ENCODE measurements around the gene SRXN1. TPM values are rescaled to one million over a fixed set of nuclear protein-coding genes. Genes with fewer than 3 reads are reported as not detected.

SRXN1 gene
- total RNA-seq, 2 experiments from 2014 or later = 1.2 to 1.4 TPM

DNA sequence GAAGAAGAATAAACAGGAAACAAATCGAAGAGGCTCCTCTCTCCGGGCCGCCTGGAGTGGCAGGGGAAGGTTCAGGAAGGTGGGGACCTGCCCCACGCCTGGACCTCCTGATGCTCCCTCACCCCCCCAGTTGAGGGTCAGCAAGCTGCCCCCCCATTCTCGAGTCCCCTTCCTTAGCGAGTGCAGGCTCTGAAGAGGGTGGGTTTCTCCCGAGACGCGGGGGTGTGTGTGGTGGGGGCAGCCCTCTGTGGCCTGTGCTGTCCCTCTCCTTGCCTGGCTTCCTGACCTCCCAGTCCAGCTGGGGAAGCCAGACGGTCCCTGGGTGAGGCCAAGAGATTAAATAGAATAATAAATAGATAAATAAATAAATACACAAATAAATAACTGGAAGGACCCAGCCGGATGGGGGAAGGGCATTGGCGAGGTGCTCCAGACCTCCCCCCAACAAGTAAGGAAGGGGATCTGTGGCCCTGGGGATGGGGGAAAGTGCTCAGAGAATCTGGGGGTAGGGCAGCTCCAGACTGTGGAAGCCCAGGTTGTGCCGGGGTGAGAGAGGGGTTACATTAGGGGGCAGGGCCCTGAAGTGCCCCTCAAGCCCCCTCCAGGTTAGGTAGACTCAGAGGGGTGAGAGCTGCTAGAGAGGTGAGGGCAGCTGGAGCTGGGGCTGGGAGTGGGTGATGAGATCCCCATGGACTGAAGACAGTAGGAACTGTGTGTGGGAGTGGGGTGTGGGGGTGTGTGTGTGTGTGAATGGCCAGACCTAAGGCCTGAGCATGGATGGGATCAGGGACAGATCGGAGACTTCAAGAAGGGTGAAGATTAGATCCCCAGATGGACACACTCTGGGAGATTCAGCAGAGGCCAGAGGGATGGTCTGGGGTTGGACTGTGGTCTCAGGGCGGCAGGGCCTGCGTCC, 9.5 kb upstream of the SRXN1 start:
- Mint-ChIP-seq H3K4me3 (no peak overlapping the region), H3K27me3 (peaks cover 74% of the 10 kb centered on the region), H3K27ac (no peak overlapping the region), H3K36me3 (ENCODE audit: low read depth) (no peaks in the 10 kb centered on the region), H3K9me3 (no peaks in the 10 kb centered on the region), H3K4me1 (ENCODE audit: low read depth) (no peaks in the 10 kb centered on the region)
- POLR2A ChIA-PET = no interaction called here
- DNase-seq (no peak), ATAC-seq (ENCODE audit: poor library complexity) (no peak)
- no peaks in the 10 kb centered on the region for H3K36me3 ChIP-seq (ENCODE audit: insufficient read depth, low read length)
- H3K4me1 ChIP-seq (ENCODE audit: insufficient read depth, low read length) = no peaks in the 10 kb centered on the region
- CTCF ChIA-PET = no interaction called here
- peaks cover 61 to 84% of the 10 kb centered on the region in 2 experiments for H3K27me3 ChIP-seq (ENCODE audit: control insufficient read depth in 1 of 2, insufficient read depth in 2 of 2, low read length in 2 of 2)
- H3K4me3 ChIP-seq (ENCODE audit: low read length) = no peak overlapping the region
- intact Hi-C loops (cut with DNase I, micrococcal nuclease) = no loop called here
- peaks cover 0 to 6% of the 10 kb centered on the region in 2 experiments for H3K9me3 ChIP-seq (ENCODE audit: control insufficient read depth in 1 of 2, insufficient read depth in 1 of 2, low read length in 2 of 2)
- TF ChIP-seq, protein P1, sequence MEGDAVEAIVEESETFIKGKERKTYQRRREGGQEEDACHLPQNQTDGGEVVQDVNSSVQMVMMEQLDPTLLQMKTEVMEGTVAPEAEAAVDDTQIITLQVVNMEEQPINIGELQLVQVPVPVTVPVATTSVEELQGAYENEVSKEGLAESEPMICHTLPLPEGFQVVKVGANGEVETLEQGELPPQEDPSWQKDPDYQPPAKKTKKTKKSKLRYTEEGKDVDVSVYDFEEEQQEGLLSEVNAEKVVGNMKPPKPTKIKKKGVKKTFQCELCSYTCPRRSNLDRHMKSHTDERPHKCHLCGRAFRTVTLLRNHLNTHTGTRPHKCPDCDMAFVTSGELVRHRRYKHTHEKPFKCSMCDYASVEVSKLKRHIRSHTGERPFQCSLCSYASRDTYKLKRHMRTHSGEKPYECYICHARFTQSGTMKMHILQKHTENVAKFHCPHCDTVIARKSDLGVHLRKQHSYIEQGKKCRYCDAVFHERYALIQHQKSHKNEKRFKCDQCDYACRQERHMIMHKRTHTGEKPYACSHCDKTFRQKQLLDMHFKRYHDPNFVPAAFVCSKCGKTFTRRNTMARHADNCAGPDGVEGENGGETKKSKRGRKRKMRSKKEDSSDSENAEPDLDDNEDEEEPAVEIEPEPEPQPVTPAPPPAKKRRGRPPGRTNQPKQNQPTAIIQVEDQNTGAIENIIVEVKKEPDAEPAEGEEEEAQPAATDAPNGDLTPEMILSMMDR (IDR thresholded peaks at IDR 0.05) = no peak
- H3K27ac ChIP-seq (ENCODE audit: low read depth in 1 of 2, low read length in 2 of 2) = no peak overlapping the region

DNA sequence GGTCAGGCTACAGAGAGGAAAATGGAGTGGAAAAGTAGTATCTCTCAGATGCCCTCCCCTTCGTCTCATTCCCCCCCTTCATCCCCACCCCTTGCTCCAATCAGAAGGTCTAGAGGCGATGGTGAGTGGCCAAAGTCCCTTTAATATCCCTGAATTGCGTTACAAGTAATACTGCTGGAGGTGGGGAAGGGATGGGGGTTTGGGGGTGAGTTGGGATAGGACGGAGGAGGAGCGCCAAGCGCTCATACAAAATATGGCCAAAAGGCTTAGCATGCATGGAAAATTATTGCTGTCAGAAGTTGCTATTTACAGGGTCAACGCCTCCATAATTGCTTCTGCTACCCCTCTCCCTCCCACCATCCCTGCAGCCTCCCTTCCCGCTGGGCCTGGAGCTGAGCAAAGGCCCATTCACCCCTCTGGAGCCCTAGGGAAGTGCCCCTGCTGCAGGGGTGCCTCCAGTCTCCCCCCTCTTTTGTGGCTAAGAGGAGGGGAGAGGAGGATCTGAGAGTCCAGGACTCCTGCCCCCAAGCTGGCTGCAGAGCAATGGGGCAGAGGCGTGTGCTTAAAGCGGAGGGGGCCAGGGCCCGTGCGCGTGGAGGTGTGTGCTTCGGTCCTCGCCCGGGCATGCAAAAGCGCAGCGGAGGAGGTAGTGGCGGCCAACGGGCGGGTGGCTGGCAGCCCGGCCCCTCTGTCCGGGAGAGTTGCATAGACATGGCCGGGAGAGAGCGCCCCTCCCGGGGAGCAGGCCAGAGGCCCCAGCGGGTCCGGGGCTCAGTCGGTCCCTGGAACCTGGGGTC, 8.7 kb upstream of the SRXN1 start:
- H3K36me3 ChIP-seq (ENCODE audit: insufficient read depth, low read length) = no peaks in the 10 kb centered on the region
- TF ChIP-seq, protein P1 (IDR thresholded peaks at IDR 0.05) = no peak
- ChIA-PET CTCF (no interaction called here), POLR2A (no interaction called here)
- peaks cover 58 to 80% of the 10 kb centered on the region in 2 experiments for H3K27me3 ChIP-seq (ENCODE audit: control insufficient read depth in 1 of 2, insufficient read depth in 2 of 2, low read length in 2 of 2)
- H3K27ac ChIP-seq (ENCODE audit: low read depth in 1 of 2, low read length in 2 of 2) = no peak overlapping the region
- H3K27me3 Mint-ChIP-seq = peaks cover 68% of the 10 kb centered on the region
- H3K4me1 Mint-ChIP-seq (ENCODE audit: low read depth) = no peaks in the 10 kb centered on the region
- intact Hi-C loops (cut with DNase I, micrococcal nuclease) = no loop called here
- H3K4me1 ChIP-seq (ENCODE audit: insufficient read depth, low read length) = no peaks in the 10 kb centered on the region
- ATAC-seq (ENCODE audit: poor library complexity) (no peak), DNase-seq (no peak)
- H3K4me3 ChIP-seq (ENCODE audit: low read length) = no peak overlapping the region
- H3K9me3 Mint-ChIP-seq = no peaks in the 10 kb centered on the region
- no peaks in the 10 kb centered on the region for H3K36me3 Mint-ChIP-seq (ENCODE audit: low read depth)
- H3K9me3 ChIP-seq (ENCODE audit: control insufficient read depth in 1 of 2, insufficient read depth in 1 of 2, low read length in 2 of 2) = peaks cover 0 to 6% of the 10 kb centered on the region in 2 experiments
- H3K4me3 Mint-ChIP-seq = no peak overlapping the region
- H3K27ac Mint-ChIP-seq = no peak overlapping the region

- H3K27me3 Mint-ChIP-seq = peaks cover 62% of the 10 kb centered on the region
- DNase-seq (no peak), ATAC-seq (ENCODE audit: poor library complexity) (no peak)
- no peak overlapping the region for H3K4me3 ChIP-seq (ENCODE audit: low read length)
- peaks cover 0 to 6% of the 10 kb centered on the region in 2 experiments for H3K9me3 ChIP-seq (ENCODE audit: control insufficient read depth in 1 of 2, insufficient read depth in 1 of 2, low read length in 2 of 2)
- no peak overlapping the region for H3K27ac Mint-ChIP-seq
- TF ChIP-seq, protein P1 (IDR thresholded peaks at IDR 0.05) = no peak
- no peaks in the 10 kb centered on the region for H3K36me3 Mint-ChIP-seq (ENCODE audit: low read depth)
- H3K4me1 Mint-ChIP-seq (ENCODE audit: low read depth) = peaks cover 5% of the 10 kb centered on the region
- no peaks in the 10 kb centered on the region for H3K36me3 ChIP-seq (ENCODE audit: insufficient read depth, low read length)
- H3K4me1 ChIP-seq (ENCODE audit: insufficient read depth, low read length) = peaks cover 5% of the 10 kb centered on the region
- no peak overlapping the region for H3K27ac ChIP-seq (ENCODE audit: low read depth in 1 of 2, low read length in 2 of 2)
- POLR2A ChIA-PET = no interaction called here
- CTCF ChIA-PET = no interaction called here
- no peak overlapping the region for H3K4me3 Mint-ChIP-seq
- no peaks in the 10 kb centered on the region for H3K9me3 Mint-ChIP-seq
- H3K27me3 ChIP-seq (ENCODE audit: control insufficient read depth in 1 of 2, insufficient read depth in 2 of 2, low read length in 2 of 2) = peaks cover 35 to 55% of the 10 kb centered on the region in 2 experiments
- intact Hi-C loops (cut with DNase I, micrococcal nuclease) = no loop called here
Observed at GRCh38 chr20:658731-659291, 5.8 kb upstream of the SRXN1 start.

Measured in CD4-positive, alpha-beta T cell (primary cell).